Kidney (tissue), 14 donors: Measurements from ENCODE around the gene ATF7. TPM values are rescaled to one million over a fixed set of nuclear protein-coding genes. Genes with fewer than 3 reads are reported as not detected.

Experiments
- DNase-seq, 5 donors: peaks; one replicate each; pipeline ENCODE4 v3.0.0-alpha.2; 2013 to 2020
- FAIRE-seq: peaks from 2 replicates; lab custom pipeline; 2012; peaks lifted over from hg19 to GRCh38; lab: Jason Lieb, UNC
- H3K27ac ChIP-seq, 2 donors: one replicate each; pipeline ENCODE4 v1.7.0; 2013; ENCODE audit warnings: low read depth in 2 of 2, low read length in 2 of 2, inconsistent platforms in 1 of 2
- H3K27me3 ChIP-seq: one replicate; pipeline ENCODE4 v1.7.1; 2013; ENCODE audit warnings: low read length, inconsistent platforms; ENCODE audit not compliant: control insufficient read depth, insufficient read depth
- H3K36me3 ChIP-seq, 3 donors: one replicate each; pipeline versions ENCODE4 v1.7.0 to v1.7.1; 2013; ENCODE audit warnings: low read length in 3 of 3, control low read depth in 1 of 3, inconsistent platforms in 1 of 3; ENCODE audit not compliant: insufficient read depth in 3 of 3, control insufficient read depth in 2 of 3
- H3K4me1 ChIP-seq, 3 donors: one replicate each; pipeline versions ENCODE4 v1.7.0 to v1.7.1; 2013; ENCODE audit warnings: low read length in 3 of 3, inconsistent platforms in 1 of 3, low read depth in 1 of 3; ENCODE audit not compliant: control insufficient read depth in 2 of 3, insufficient read depth in 2 of 3
- H3K4me3 ChIP-seq, 3 donors: one replicate each; pipeline versions ENCODE4 v1.7.0 to v1.8.1; 2013; ENCODE audit warnings: low read length in 3 of 3, control low read depth in 1 of 3, inconsistent platforms in 1 of 3
- H3K9ac ChIP-seq, 3 donors: one replicate each; pipeline versions ENCODE4 v1.7.0 to v1.7.1; 2013; ENCODE audit warnings: low read length in 3 of 3, control low read depth in 1 of 3, inconsistent platforms in 1 of 3
- H3K9me3 ChIP-seq, 3 donors: one replicate each; pipeline versions ENCODE4 v1.7.0 to v1.7.1; 2013; ENCODE audit warnings: low read length in 3 of 3, control low read depth in 1 of 3, inconsistent platforms in 1 of 3; ENCODE audit not compliant: control insufficient read depth in 2 of 3, insufficient read depth in 1 of 3
- CTCF ChIP-seq: IDR thresholded peaks from 3 replicates; pipeline ENCODE4 v1.5.1; 2012; ENCODE audit warnings: mild to moderate bottlenecking, moderate library complexity, borderline replicate concordance; ENCODE audit not compliant: insufficient read depth; ENCODE audit errors: extremely low read depth
- intact Hi-C: fragments of 100-400 bp; cut with DNase I; formaldehyde crosslinking; loops from one replicate; pipeline ENCODE4 v1.11.1; 2022
- polyA plus RNA-seq: library from polyadenylated mRNA; stranded (reverse); fragments of 350-450 nt; fragmentation: Illumina TruSeq; extraction: RNeasy Lipid Tissue Mini Kit (QIAGEN cat#74804); gene quantifications from one replicate; pipeline ENCODE4 v1.2.3, GENCODE V29; 2014; ENCODE audit warnings: low read depth, low replicate concordance; ENCODE audit not compliant: insufficient read depth
- total RNA-seq: library from RNA; stranded (reverse); fragmentation: NEBNext Ultra II Directional; extraction: Animal tissue kit (Norgen Biotek cat#: 25700); gene quantifications from one replicate; pipeline ENCODE4 v1.2.1, GENCODE V29; 2021
- donor health status: control.
- donor health status: control.
- donor health status: control.
- donor health status: control.
- donor health status: control.
- donor health status: DM: yes; HTN: yes; CAD: no.
- donor health status: Normal renal cell carcinoma (clear cell type).

ATF7 gene
- total and polyA plus RNA-seq, 2 donors from 2014 or later: 16.2 to 54.7 TPM

GRCh38 chr12:53506450-53506785 is 119.8 kb downstream of the ATF7 start:
- no peaks in the 10 kb centered on the region for H3K27me3 ChIP-seq
- DNase-seq (no peak), FAIRE-seq (no peak)
- H3K27ac ChIP-seq: no peak overlapping the region
- H3K4me1 ChIP-seq: peaks cover 2 to 21% (median 11%) of the 10 kb centered on the region in 3 donors
- peaks cover 0 to 13% (median 11%) of the 10 kb centered on the region in 3 donors for H3K36me3 ChIP-seq
- no peak overlapping the region for H3K4me3 ChIP-seq
- H3K9me3 ChIP-seq: no peaks in the 10 kb centered on the region
- intact Hi-C loops: no loop called here
- H3K9ac ChIP-seq: no peak overlapping the region
- TF ChIP-seq CTCF: no peak

- Histone ChIP-seq H3K9me3 (no peaks in the 10 kb centered on the region), H3K27me3 (no peaks in the 10 kb centered on the region), H3K9ac (no peak overlapping the region), H3K36me3 (peaks cover 0 to 13% (median 11%) of the 10 kb centered on the region in 3 donors), H3K27ac (no peak overlapping the region), H3K4me3 (no peak overlapping the region), H3K4me1 (peaks cover 2 to 21% (median 11%) of the 10 kb centered on the region in 3 donors)
- intact Hi-C loops: no loop called here
- no peak for TF ChIP-seq CTCF
- FAIRE-seq (no peak), DNase-seq (no peak)
Measured at GRCh38 chr12:53505555-53506449, 120.4 kb downstream of the ATF7 start.

- Histone ChIP-seq H3K9me3 (no peaks in the 10 kb centered on the region), H3K9ac (no peak overlapping the region), H3K4me3 (no peak overlapping the region), H3K36me3 (peaks cover 0 to 13% (median 9%) of the 10 kb centered on the region in 3 donors), H3K27me3 (no peaks in the 10 kb centered on the region), H3K27ac (no peak overlapping the region), H3K4me1 (peaks cover 2 to 21% (median 11%) of the 10 kb centered on the region in 3 donors)
- intact Hi-C loops: no loop called here
- FAIRE-seq (no peak), DNase-seq (no peak)
- TF ChIP-seq CTCF: no peak
Measured at GRCh38 chr12:53505086-53505485, 121.1 kb downstream of the ATF7 start.
